A673 (cell line): ENCODE results near the gene MTHFD1L. TPM values are rescaled to one million over a fixed set of nuclear protein-coding genes. Genes with fewer than 3 reads are reported as not detected.
A peak's percentile ranks its signal among the peaks of the same experiment; 100 is the strongest.

Experiments
- BruUV-seq: library from RNA; stranded (reverse); fragments of 400-500 nt; replicated peaks from 2 replicates; lab custom pipeline; 2021; lab: Mats Ljungman, UMichigan
- CTCF ChIA-PET: fragments of 300-600 bp; sonication (Branson Sonifier 250); formaldehyde crosslinking; loops from one replicate; lab custom pipeline; 2022; ENCODE audit warnings: antibody characterized with exemption; lab: Charles Lee
- POLR2A ChIA-PET: fragments of 300-600 bp; sonication (Branson Sonifier 250); formaldehyde crosslinking; loops from one replicate; lab custom pipeline; 2022; ENCODE audit warnings: antibody characterized with exemption; ENCODE audit not compliant: low non-redundant PET; lab: Charles Lee
- DNase-seq: peaks from one replicate; pipeline ENCODE4 v3.0.0-alpha.2; 2015; ENCODE audit warnings: low spot score
- H3K27ac ChIP-seq: fragments of 200-600 bp; sonication (generic); 2 replicates; pipeline ENCODE4 v1.5.1; 2016; ENCODE audit warnings: mixed run types, low read depth, mild to moderate bottlenecking, mixed read lengths, antibody characterized with exemption, low read length; ENCODE audit not compliant: poor library complexity, severe bottlenecking
- H3K27me3 ChIP-seq: fragments of 200-600 bp; sonication (generic); replicated peaks from 2 replicates; pipeline ENCODE4 v1.6.1; 2017; ENCODE audit warnings: mixed run types, low read depth, mild to moderate bottlenecking, mixed read lengths, antibody characterized with exemption, low read length; ENCODE audit not compliant: insufficient read depth, poor library complexity
- H3K36me3 ChIP-seq: fragments of 200-600 bp; sonication (generic); 2 replicates; pipeline ENCODE4 v1.6.1; 2016; ENCODE audit warnings: mixed run types, mild to moderate bottlenecking, mixed read lengths, antibody characterized with exemption, low read length; ENCODE audit not compliant: insufficient read depth, poor library complexity, severe bottlenecking
- H3K4me1 ChIP-seq: fragments of 200-600 bp; sonication (generic); 2 replicates; pipeline ENCODE4 v1.6.1; 2017; ENCODE audit warnings: mixed run types, mild to moderate bottlenecking, mixed read lengths, antibody characterized with exemption, low read length; ENCODE audit not compliant: insufficient read depth, poor library complexity, severe bottlenecking
- H3K4me3 ChIP-seq: fragments of 200-600 bp; sonication (generic); 2 replicates; pipeline ENCODE4 v1.5.1; 2016; ENCODE audit warnings: low read depth, mixed run types, mild to moderate bottlenecking, mixed read lengths, low read length; ENCODE audit not compliant: poor library complexity, severe bottlenecking
- H3K9me3 ChIP-seq: fragments of 200-600 bp; sonication (generic); 2 replicates; pipeline ENCODE4 v1.6.1; 2016; ENCODE audit warnings: mixed run types, low read depth, mild to moderate bottlenecking, mixed read lengths, antibody characterized with exemption, low read length; ENCODE audit not compliant: poor library complexity, severe bottlenecking
- EZH2 ChIP-seq: fragments of 200-600 bp; sonication (generic); IDR thresholded peaks from 2 replicates; pipeline ENCODE4 v1.6.1; 2017; ENCODE audit warnings: borderline replicate concordance, low read depth, mild to moderate bottlenecking, mixed read lengths, antibody characterized with exemption, low read length; ENCODE audit not compliant: poor library complexity, severe bottlenecking
- intact Hi-C: fragments of 100-400 bp; cut with micrococcal nuclease; formaldehyde crosslinking; loops from one replicate; pipeline ENCODE4 v1.10.0; 2022; ENCODE audit not compliant: unreplicated experiment
- total RNA-seq: library from RNA; stranded (reverse); gene quantifications from 2 replicates; pipeline ENCODE4 v1.2.3, GENCODE V29; 2021
- TF ChIP-seq, protein P1 (sequence below): fragments of 300-800, 200-600 bp; sonication (generic); conservative IDR thresholded peaks from 2 replicates; pipeline ENCODE4 v1.5.1; 2017; ENCODE audit warnings: low read depth, mild to moderate bottlenecking, antibody characterized with exemption, low read length, moderate library complexity, mixed read lengths

The MTHFD1L gene
- total RNA-seq, 1 experiment from 2014 or later: 78.7 TPM

DNA sequence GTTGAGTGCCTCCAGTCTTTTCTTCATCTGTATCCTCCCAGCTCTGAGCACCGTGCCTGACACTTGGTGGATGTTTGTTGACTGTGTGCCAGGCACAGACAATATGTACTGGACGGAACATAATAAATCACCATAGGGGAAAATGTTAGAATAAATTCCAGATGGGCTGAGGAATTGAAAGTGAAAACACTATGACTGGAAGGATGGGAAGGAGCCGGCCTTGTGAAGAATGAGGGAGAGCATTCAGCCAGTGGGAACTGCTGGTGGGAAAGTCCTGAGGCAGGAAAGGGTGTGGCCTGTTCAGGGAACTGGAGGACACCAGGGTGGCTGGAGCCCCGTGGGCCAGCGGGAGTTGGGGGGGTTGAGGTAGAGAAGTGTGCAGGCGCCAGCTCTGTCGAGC, 75.4 kb downstream of the MTHFD1L start:
- intact Hi-C loops: no loop called here
- no peaks in the 10 kb centered on the region for H3K9me3 ChIP-seq
- no peaks in the 10 kb centered on the region for H3K4me1 ChIP-seq
- H3K4me3 ChIP-seq: no peak overlapping the region
- no peak for TF ChIP-seq EZH2
- TF ChIP-seq, protein P1, sequence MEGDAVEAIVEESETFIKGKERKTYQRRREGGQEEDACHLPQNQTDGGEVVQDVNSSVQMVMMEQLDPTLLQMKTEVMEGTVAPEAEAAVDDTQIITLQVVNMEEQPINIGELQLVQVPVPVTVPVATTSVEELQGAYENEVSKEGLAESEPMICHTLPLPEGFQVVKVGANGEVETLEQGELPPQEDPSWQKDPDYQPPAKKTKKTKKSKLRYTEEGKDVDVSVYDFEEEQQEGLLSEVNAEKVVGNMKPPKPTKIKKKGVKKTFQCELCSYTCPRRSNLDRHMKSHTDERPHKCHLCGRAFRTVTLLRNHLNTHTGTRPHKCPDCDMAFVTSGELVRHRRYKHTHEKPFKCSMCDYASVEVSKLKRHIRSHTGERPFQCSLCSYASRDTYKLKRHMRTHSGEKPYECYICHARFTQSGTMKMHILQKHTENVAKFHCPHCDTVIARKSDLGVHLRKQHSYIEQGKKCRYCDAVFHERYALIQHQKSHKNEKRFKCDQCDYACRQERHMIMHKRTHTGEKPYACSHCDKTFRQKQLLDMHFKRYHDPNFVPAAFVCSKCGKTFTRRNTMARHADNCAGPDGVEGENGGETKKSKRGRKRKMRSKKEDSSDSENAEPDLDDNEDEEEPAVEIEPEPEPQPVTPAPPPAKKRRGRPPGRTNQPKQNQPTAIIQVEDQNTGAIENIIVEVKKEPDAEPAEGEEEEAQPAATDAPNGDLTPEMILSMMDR: no peak
- POLR2A ChIA-PET: no interaction called here
- no peaks in the 10 kb centered on the region for H3K27me3 ChIP-seq
- CTCF ChIA-PET: no interaction called here
- H3K36me3 ChIP-seq: peaks cover 26% of the 10 kb centered on the region
- BruUV-seq: no TSS peak
- no peak overlapping the region for H3K27ac ChIP-seq
- DNase-seq: peak; percentile 19

DNA sequence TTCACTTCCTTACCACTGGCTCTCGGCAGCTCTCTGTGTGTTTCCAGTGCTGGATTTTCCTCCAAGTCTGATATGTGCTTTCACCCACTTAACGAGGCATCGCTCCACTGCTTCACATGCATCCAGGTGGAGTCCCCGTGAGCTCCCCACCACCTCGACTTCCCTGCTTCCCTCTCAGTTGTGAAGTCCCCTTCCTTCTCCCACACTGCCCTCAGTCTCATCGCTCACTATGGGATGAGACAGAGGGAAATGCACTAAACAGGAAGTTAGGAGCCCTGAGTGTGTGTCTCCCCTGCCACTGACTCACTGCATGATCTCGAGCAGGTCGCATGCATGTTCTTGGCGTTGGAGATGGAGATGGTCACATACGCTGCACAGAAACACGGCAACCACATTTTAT, 84.0 kb downstream of the MTHFD1L start:
- intact Hi-C loops: no loop called here
- POLR2A ChIA-PET: interaction anchor here (0.5 kb wide), 1 partner anchor 10 kb away, joined by 20 read pairs; no protein-coding TSS in a partner anchor
- CTCF ChIA-PET: no interaction called here
- Histone ChIP-seq H3K27me3 (no peaks in the 10 kb centered on the region), H3K9me3 (no peaks in the 10 kb centered on the region), H3K4me1 (no peaks in the 10 kb centered on the region), H3K4me3 (no peak overlapping the region), H3K36me3 (peaks cover 43% of the 10 kb centered on the region), H3K27ac (no peak overlapping the region)
- no peak for DNase-seq
- no TSS peak for BruUV-seq
- no peak for TF ChIP-seq EZH2
- TF ChIP-seq, protein P1: no peak

DNA sequence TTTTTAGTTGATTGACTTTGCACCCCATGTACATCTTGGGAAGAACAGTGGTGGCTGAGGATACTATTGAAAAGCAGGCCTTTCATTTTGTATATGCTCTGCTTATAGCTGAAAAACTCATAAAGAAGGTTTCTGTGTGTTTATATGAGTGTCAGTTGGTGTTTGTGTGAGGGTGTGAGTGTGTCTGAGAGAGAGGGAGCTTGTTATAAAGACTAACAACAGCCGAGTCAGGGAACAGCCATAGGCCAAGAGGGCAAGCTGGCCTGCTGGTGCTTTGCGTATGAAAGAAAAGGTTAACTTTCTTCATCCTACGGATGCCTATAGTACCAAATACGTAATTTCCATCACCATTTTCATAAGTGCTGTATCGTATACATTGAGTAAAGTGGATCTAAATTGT, 88.3 kb downstream of the MTHFD1L start:
- POLR2A ChIA-PET: no interaction called here
- DNase-seq: no peak
- H3K9me3 ChIP-seq: no peaks in the 10 kb centered on the region
- TF ChIP-seq EZH2: no peak
- TF ChIP-seq, protein P1: no peak
- no peaks in the 10 kb centered on the region for H3K27me3 ChIP-seq
- no TSS peak for BruUV-seq
- CTCF ChIA-PET: no interaction called here
- H3K4me3 ChIP-seq: no peak overlapping the region
- intact Hi-C loops: no loop called here
- H3K27ac ChIP-seq: no peak overlapping the region
- H3K4me1 ChIP-seq: no peaks in the 10 kb centered on the region
- peaks cover 40% of the 10 kb centered on the region for H3K36me3 ChIP-seq
